OCI-LY3 (cell line): ENCODE results near the gene TRIM31.

ENCODE experiments used
- H2AFZ ChIP-seq: fragments of 200-600, 300-600 bp; shearing (Covaris generic); 2 replicates; pipeline ENCODE4 v1.6.0; 2014; ENCODE audit warnings: antibody characterized with exemption, low read depth, low read length
- H3K27ac ChIP-seq: fragments of 200-600, 300-600 bp; sonication (generic); 2 replicates; pipeline ENCODE4 v1.5.1; 2014; ENCODE audit warnings: mild to moderate bottlenecking, low read length, moderate library complexity, mixed read lengths
- H3K27me3 ChIP-seq: fragments of 200-600, 300-600 bp; sonication (generic); 2 replicates; pipeline ENCODE4 v1.6.1; 2014; ENCODE audit warnings: low read depth, low read length, mixed read lengths
- H3K36me3 ChIP-seq: fragments of 200-600, 300-600 bp; sonication (generic); replicated peaks from 2 replicates; pipeline ENCODE3; 2014; ENCODE audit warnings: low read depth, low read length, mixed read lengths
- H3K4me1 ChIP-seq: fragments of 300-600, 200-600 bp; sonication (generic); 2 replicates; pipeline ENCODE4 v1.6.1; 2014; ENCODE audit warnings: low read length, mixed read lengths
- H3K4me2 ChIP-seq: fragments of 200-600, 300-600 bp; sonication (generic); 2 replicates; pipeline ENCODE4 v1.6.1; 2014; ENCODE audit warnings: low read length, mixed read lengths
- H3K4me3 ChIP-seq: fragments of 300-600, 200-600 bp; sonication (generic); 2 replicates; pipeline ENCODE4 v1.5.1; 2014; ENCODE audit warnings: antibody characterized with exemption, mild to moderate bottlenecking, low read length, moderate library complexity
- H3K79me2 ChIP-seq: fragments of 300-600, 200-600 bp; shearing (Covaris generic); 2 replicates; pipeline ENCODE4 v1.6.1; 2014; ENCODE audit warnings: mild to moderate bottlenecking, low read length, mixed read lengths
- H3K9ac ChIP-seq: fragments of 300-600, 200-600 bp; shearing (Covaris generic); 2 replicates; pipeline ENCODE4 v1.6.0; 2014; ENCODE audit warnings: mild to moderate bottlenecking, low read length, moderate library complexity
- H3K9me3 ChIP-seq: fragments of 200-600, 300-600 bp; shearing (Covaris generic); 2 replicates; pipeline ENCODE4 v1.6.1; 2014; ENCODE audit warnings: low read length, mixed read lengths; ENCODE audit not compliant: insufficient read depth
- H4K20me1 ChIP-seq: fragments of 200-600, 300-600 bp; sonication (generic); 2 replicates; pipeline ENCODE4 v1.6.1; 2016; ENCODE audit warnings: low read length, mixed read lengths; ENCODE audit not compliant: insufficient read depth
- EZH2phosphoT487 ChIP-seq: fragments of 200-600 bp; shearing (Covaris generic); IDR thresholded peaks from 2 replicates; pipeline ENCODE4 v1.6.1; 2018; ENCODE audit warnings: antibody characterized with exemption, mixed run types, low read depth
- TF ChIP-seq, protein P1 (sequence below): fragments of 200-600, 300-600 bp; sonication (generic); IDR thresholded peaks from 2 replicates; pipeline ENCODE4 v1.5.1; 2014; ENCODE audit warnings: antibody characterized with exemption, low read length, low read depth

Gene TRIM31

DNA sequence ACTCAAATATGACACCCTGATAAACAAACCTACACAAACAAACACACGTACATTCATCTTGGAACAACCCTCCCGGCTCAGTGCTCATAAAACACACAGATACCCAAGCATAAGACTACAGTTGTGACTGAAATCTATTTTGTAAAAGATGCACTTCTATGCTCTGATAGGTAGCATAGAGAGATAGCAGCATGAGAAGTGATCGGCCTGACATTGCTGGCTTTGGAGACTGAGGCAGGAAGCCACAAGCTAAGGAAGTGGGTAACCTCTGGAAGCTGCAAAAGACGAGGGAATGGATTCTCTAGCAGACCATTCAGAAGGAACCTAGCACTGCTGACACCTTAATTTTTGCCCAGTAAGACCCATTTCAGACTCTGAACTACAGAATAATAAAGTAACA is 35.7 kb downstream of the TRIM31 start:
- no peak overlapping the region for H3K4me2 ChIP-seq
- H3K4me1 ChIP-seq = no peaks in the 10 kb centered on the region
- no peak overlapping the region for H3K27ac ChIP-seq
- TF ChIP-seq EZH2phosphoT487 = no peak
- TF ChIP-seq, protein P1, sequence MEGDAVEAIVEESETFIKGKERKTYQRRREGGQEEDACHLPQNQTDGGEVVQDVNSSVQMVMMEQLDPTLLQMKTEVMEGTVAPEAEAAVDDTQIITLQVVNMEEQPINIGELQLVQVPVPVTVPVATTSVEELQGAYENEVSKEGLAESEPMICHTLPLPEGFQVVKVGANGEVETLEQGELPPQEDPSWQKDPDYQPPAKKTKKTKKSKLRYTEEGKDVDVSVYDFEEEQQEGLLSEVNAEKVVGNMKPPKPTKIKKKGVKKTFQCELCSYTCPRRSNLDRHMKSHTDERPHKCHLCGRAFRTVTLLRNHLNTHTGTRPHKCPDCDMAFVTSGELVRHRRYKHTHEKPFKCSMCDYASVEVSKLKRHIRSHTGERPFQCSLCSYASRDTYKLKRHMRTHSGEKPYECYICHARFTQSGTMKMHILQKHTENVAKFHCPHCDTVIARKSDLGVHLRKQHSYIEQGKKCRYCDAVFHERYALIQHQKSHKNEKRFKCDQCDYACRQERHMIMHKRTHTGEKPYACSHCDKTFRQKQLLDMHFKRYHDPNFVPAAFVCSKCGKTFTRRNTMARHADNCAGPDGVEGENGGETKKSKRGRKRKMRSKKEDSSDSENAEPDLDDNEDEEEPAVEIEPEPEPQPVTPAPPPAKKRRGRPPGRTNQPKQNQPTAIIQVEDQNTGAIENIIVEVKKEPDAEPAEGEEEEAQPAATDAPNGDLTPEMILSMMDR = no peak
- no peaks in the 10 kb centered on the region for H4K20me1 ChIP-seq
- no peaks in the 10 kb centered on the region for H3K36me3 ChIP-seq
- no peaks in the 10 kb centered on the region for H3K9me3 ChIP-seq
- no peak overlapping the region for H3K9ac ChIP-seq
- no peak overlapping the region for H2AFZ ChIP-seq
- no peak overlapping the region for H3K4me3 ChIP-seq
- H3K27me3 ChIP-seq = no peaks in the 10 kb centered on the region
- H3K79me2 ChIP-seq = no peaks in the 10 kb centered on the region

DNA sequence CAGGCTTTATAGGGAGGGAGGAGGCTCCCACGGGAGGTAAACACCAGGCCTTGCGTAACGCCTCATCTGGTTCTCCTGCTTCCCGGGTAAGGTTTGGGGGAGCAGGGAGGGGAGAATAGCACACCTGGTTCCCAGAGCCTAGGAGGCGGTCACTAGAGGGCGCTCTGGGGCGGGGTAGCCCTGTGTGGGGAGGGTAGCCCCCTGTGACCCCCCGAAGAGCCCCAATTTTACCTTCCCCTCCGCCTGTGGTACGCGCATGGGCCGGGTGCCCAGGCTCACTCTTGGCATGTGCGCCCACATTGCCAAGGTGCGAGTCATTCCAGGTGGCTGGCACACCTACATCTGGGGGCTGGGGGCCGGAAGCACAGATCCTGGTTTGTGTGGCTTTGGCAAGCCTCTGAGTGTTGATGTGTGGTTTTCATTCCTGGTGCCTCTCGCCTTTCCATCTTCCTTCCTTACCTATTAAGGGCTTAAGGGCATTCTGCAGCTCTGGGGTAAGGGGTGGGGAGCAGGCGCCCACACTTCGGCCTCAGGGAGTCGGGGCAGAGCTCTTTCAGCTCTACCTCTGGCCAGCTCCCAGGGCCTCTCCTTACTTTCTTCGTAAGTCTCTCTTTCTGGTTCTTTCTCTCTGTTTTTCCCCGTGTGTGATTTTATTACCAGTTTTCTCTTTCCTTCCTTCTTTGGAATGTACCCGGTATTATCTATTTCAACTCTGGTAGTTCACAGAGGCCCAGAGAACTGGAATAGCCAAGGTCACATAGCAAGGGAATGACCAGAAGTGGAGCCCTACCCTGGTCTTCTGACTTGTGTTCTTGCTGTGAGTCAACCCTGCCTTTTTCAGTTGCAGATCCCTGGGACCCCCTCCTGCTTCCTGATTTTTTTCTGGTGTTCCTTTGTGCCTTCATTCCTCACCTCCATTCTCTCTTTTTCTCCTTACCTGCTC is 36.8 kb downstream of the TRIM31 start:
- Histone ChIP-seq H3K36me3 (no peaks in the 10 kb centered on the region), H3K9me3 (no peaks in the 10 kb centered on the region), H3K4me2 (no peak overlapping the region), H3K4me3 (no peak overlapping the region), H2AFZ (no peak overlapping the region), H3K79me2 (no peaks in the 10 kb centered on the region), H3K4me1 (no peaks in the 10 kb centered on the region), H3K9ac (no peak overlapping the region), H3K27me3 (no peaks in the 10 kb centered on the region), H3K27ac (no peak overlapping the region), H4K20me1 (no peaks in the 10 kb centered on the region)
- no peak for TF ChIP-seq EZH2phosphoT487
- TF ChIP-seq, protein P1 = peak; percentile 38; the same call in 1 of the 2 replicates

DNA sequence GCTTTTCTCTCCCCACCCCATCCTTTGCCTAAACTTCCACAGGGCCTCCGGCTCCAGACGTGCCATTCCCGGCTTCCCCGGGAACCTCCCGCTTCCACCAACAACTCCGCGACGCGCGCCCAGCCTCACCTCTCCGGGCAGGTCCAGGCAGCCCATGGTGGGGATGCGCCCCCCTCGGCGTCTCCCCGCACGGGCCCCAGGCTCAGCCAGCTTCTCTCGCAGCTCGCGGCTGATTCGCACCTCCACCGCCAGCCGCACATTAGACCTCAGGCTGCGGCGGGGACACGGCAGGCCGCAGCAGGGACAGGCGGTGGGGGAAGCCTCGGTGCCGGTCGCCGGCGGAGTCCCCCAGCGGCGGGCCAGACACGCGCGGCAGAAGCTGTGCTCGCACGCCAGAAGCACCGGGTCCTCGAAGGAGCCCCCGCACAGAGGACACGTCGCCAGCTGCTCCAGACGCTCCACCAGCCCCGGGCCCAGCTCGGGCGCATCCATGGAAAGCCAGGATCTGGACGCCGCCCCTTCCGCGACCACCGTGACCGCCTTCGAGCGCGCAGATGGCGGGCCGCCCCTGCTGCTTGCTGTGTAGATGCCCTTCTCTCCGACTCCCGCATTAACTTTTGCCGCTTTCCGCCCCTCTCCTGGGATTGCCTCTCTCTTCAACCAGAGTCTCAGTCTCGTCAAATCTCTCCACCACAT is 37.6 kb downstream of the TRIM31 start, which contains the start of gene RNF39:
Gene RNF39 (minus strand): TSS at position 676 of the 696 bp plus-strand sequence. CDS start 184 bp downstream, at position 492.
- Histone ChIP-seq H3K27ac (no peak within 1 kb of the TSS), H3K9ac (no peak within 1 kb of the TSS), H3K27me3 (no peaks in the 10 kb centered on the region), H3K4me2 (no peak within 1 kb of the TSS), H3K79me2 (no peaks in the 10 kb centered on the region), H3K4me1 (no peaks in the 10 kb centered on the region), H4K20me1 (no peaks in the 10 kb centered on the region), H3K36me3 (no peaks in the 10 kb centered on the region), H3K9me3 (no peaks in the 10 kb centered on the region), H3K4me3 (no peak within 1 kb of the TSS), H2AFZ (no peak within 1 kb of the TSS)
- TF ChIP-seq, protein P1 = no peak
